Femur (tissue), 1 donor: ENCODE data around the gene SLC8A3.
A peak's percentile ranks its signal among the peaks of the same experiment; 100 is the strongest.

Experiments
- DNase-seq: peaks from one replicate; pipeline ENCODE4 v3.0.0-alpha.2; 2017

SLC8A3 gene

GRCh38 chr14:70021548-70022220, 167.1 kb downstream of the SLC8A3 start:
- no peak for DNase-seq

- DNase-seq = peak; percentile 38
These were observed 168.2 kb downstream of the SLC8A3 start for GRCh38 chr14:70020352-70021170.

GRCh38 chr14:70019695-70020094, 169.1 kb downstream of the SLC8A3 start:
- no peak for DNase-seq

GRCh38 chr14:70018713-70019211, 170.0 kb downstream of the SLC8A3 start:
- DNase-seq = peak; percentile 87

- DNase-seq = no peak
These were observed 170.5 kb downstream of the SLC8A3 start for GRCh38 chr14:70018230-70018629.

- no peak for DNase-seq
These were observed 174.2 kb downstream of the SLC8A3 start for GRCh38 chr14:70014406-70015095.

- no peak for DNase-seq
These were observed 175.4 kb downstream of the SLC8A3 start for GRCh38 chr14:70013271-70013873.

- DNase-seq = no peak
These were observed 177.0 kb downstream of the SLC8A3 start for GRCh38 chr14:70011708-70012107.

- no peak for DNase-seq
These were observed 177.7 kb downstream of the SLC8A3 start for GRCh38 chr14:70011098-70011497.

- no peak for DNase-seq
These were observed 178.8 kb downstream of the SLC8A3 start for GRCh38 chr14:70009961-70010360.

- no peak for DNase-seq
These were observed 180.2 kb downstream of the SLC8A3 start for GRCh38 chr14:70008284-70009262.

- DNase-seq = no peak
These were observed 182.1 kb downstream of the SLC8A3 start for GRCh38 chr14:70006699-70007098.

- no peak for DNase-seq
These were observed 183.4 kb downstream of the SLC8A3 start for GRCh38 chr14:70005281-70005805.

GRCh38 chr14:70004791-70005190, 184.0 kb downstream of the SLC8A3 start:
- no peak for DNase-seq

GRCh38 chr14:70002589-70003346, 186.0 kb downstream of the SLC8A3 start:
- DNase-seq = no peak

GRCh38 chr14:70000601-70001000, 188.2 kb downstream of the SLC8A3 start:
- no peak for DNase-seq

- DNase-seq = no peak
These were observed 189.5 kb downstream of the SLC8A3 start for GRCh38 chr14:69999261-69999674.

- no peak for DNase-seq
These were observed 190.9 kb downstream of the SLC8A3 start for GRCh38 chr14:69997849-69998248.

- DNase-seq = no peak
These were observed 192.5 kb downstream of the SLC8A3 start for GRCh38 chr14:69996216-69996615.
